IMR-90 (cell line): Measurements from ENCODE around the gene SPC25. TPM values are rescaled to one million over a fixed set of nuclear protein-coding genes. Genes with fewer than 3 reads are reported as not detected.

ENCODE experiments used
- ATAC-seq: fragments of 200-7000 bp; cut with Tn5 transposase; 2 replicates; pipeline ENCODE4 v1.9.1; 2020; ENCODE audit warnings: low read depth, mild to moderate bottlenecking, moderate library complexity
- BruUV-seq: library from RNA; stranded (reverse); fragments of 400-500 nt; replicated peaks from 2 replicates; lab custom pipeline; 2021; lab: Mats Ljungman, UMichigan
- CTCF ChIA-PET: fragments of 300-600 bp; formaldehyde crosslinking; extraction: SDS; loops from one replicate; lab custom pipeline; 2021; ENCODE audit warnings: antibody characterized with exemption; lab: Yijun Ruan, JAX
- POLR2A ChIA-PET: fragments of 300-600 bp; sonication (Branson Sonifier 250); formaldehyde crosslinking; loops from one replicate; lab custom pipeline; 2022; ENCODE audit warnings: antibody characterized with exemption; ENCODE audit not compliant: unreplicated experiment; lab: Charles Lee
- DNase-seq: peaks from one replicate; pipeline ENCODE4 v3.0.0; 2013
- H2AFZ ChIP-seq: replicated peaks from 2 replicates; pipeline ENCODE3; 2013; ENCODE audit warnings: low read length, mild to moderate bottlenecking; ENCODE audit not compliant: poor library complexity
- H2AK5ac ChIP-seq: 2 replicates; pipeline ENCODE4 v1.6.1; 2013; ENCODE audit warnings: low read depth, low read length, inconsistent platforms
- H2AK9ac ChIP-seq: replicated peaks from 2 replicates; pipeline ENCODE3; 2013; ENCODE audit warnings: mild to moderate bottlenecking, low read depth, low read length, moderate library complexity; ENCODE audit not compliant: poor library complexity
- H2BK120ac ChIP-seq: 2 replicates; pipeline ENCODE4 v1.6.1; 2013; ENCODE audit warnings: low read depth, low read length, inconsistent platforms
- H2BK15ac ChIP-seq: 3 replicates; pipeline ENCODE4 v1.6.1; 2013; ENCODE audit warnings: low read depth, low read length, inconsistent platforms
- H2BK20ac ChIP-seq: 2 replicates; pipeline ENCODE4 v1.6.1; 2013; ENCODE audit warnings: low read depth, mild to moderate bottlenecking, inconsistent platforms, low read length, moderate library complexity
- H2BK5ac ChIP-seq: 2 replicates; pipeline ENCODE4 v1.6.1; 2013; ENCODE audit warnings: mild to moderate bottlenecking, low read depth, low read length, inconsistent platforms; ENCODE audit not compliant: poor library complexity, severe bottlenecking
- H3K14ac ChIP-seq: replicated peaks from 2 replicates; pipeline ENCODE4 v1.6.1; 2013; ENCODE audit warnings: low read depth, low read length, inconsistent platforms
- H3K18ac ChIP-seq: 2 replicates; pipeline ENCODE4 v1.6.1; 2013; ENCODE audit warnings: low read depth, low read length, control low read depth
- H3K23ac ChIP-seq: 2 replicates; pipeline ENCODE4 v1.6.1; 2013; ENCODE audit warnings: low read depth, low read length, inconsistent platforms
- H3K27ac ChIP-seq: 2 replicates; pipeline ENCODE4 v1.5.1; 2013; ENCODE audit warnings: mild to moderate bottlenecking, control low read depth, low read length; ENCODE audit not compliant: insufficient read depth
- H3K27me3 ChIP-seq: 2 replicates; pipeline ENCODE4 v1.6.1; 2013; ENCODE audit warnings: low read length; ENCODE audit not compliant: control insufficient read depth, insufficient read depth
- H3K36me3 ChIP-seq: 2 replicates; pipeline ENCODE4 v1.6.1; 2013; ENCODE audit warnings: low read length, mixed read lengths; ENCODE audit not compliant: control insufficient read depth, insufficient read depth
- H3K4ac ChIP-seq: 2 replicates; pipeline ENCODE4 v1.6.1; 2013; ENCODE audit warnings: low read depth, low read length, inconsistent platforms
- H3K4me1 ChIP-seq: 2 replicates; pipeline ENCODE4 v1.6.1; 2013; ENCODE audit warnings: low read length, mixed read lengths; ENCODE audit not compliant: control insufficient read depth, insufficient read depth
- H3K4me2 ChIP-seq: 2 replicates; pipeline ENCODE4 v1.6.1; 2013; ENCODE audit warnings: low read depth, mild to moderate bottlenecking, control low read depth, low read length, moderate library complexity
- H3K4me3 ChIP-seq: 2 replicates; pipeline ENCODE4 v1.5.1; 2013; ENCODE audit warnings: low read depth, mild to moderate bottlenecking, control low read depth, low read length, moderate library complexity; ENCODE audit not compliant: insufficient read depth
- H3K56ac ChIP-seq: 2 replicates; pipeline ENCODE4 v1.6.1; 2013; ENCODE audit warnings: low read length, inconsistent platforms; ENCODE audit not compliant: insufficient read depth; ENCODE audit errors: extremely low read depth
- H3K79me1 ChIP-seq, 2 experiments: 2 replicates each; pipeline ENCODE4 v1.6.1; 2013; ENCODE audit warnings: low read length in 2 of 2, inconsistent platforms in 1 of 2, low read depth in 1 of 2
- H3K9ac ChIP-seq: 2 replicates; pipeline ENCODE4 v1.6.1; 2013; ENCODE audit warnings: low read depth, low read length, control low read depth
- H3K9me1 ChIP-seq: 2 replicates; pipeline ENCODE4 v1.6.1; 2013; ENCODE audit warnings: low read length, inconsistent platforms; ENCODE audit not compliant: insufficient read depth
- H3K9me3 ChIP-seq: 2 replicates; pipeline ENCODE4 v1.6.1; 2013; ENCODE audit warnings: low read length; ENCODE audit not compliant: control insufficient read depth, insufficient read depth
- H4K20me1 ChIP-seq: 2 replicates; pipeline ENCODE4 v1.6.1; 2013; ENCODE audit warnings: low read length, inconsistent platforms; ENCODE audit not compliant: insufficient read depth
- H4K5ac ChIP-seq: 2 replicates; pipeline ENCODE4 v1.6.1; 2013; ENCODE audit warnings: mild to moderate bottlenecking, low read depth, low read length, control low read depth
- H4K8ac ChIP-seq, 2 experiments: 2 replicates each; pipeline ENCODE4 v1.6.1; 2013; ENCODE audit warnings: low read depth in 2 of 2, low read length in 2 of 2, control low read depth in 1 of 2, inconsistent platforms in 1 of 2
- H4K91ac ChIP-seq: 2 replicates; pipeline ENCODE4 v1.6.1; 2013; ENCODE audit warnings: low read depth, low read length, inconsistent platforms; ENCODE audit not compliant: insufficient read depth
- BHLHE40 ChIP-seq: fragments of 150-350 bp; IDR thresholded peaks from 2 replicates; pipeline ENCODE4 v1.6.1; 2016; ENCODE audit warnings: mild to moderate bottlenecking, low read depth, low read length
- CEBPB ChIP-seq: IDR thresholded peaks from 2 replicates; pipeline ENCODE4 v1.6.1; 2012; ENCODE audit warnings: low read depth, low read length, improper control_type of control experiment
- CHD1 ChIP-seq: IDR thresholded peaks from 2 replicates; pipeline ENCODE4 v1.6.1; 2012; ENCODE audit warnings: low read depth, low read length, improper control_type of control experiment
- FOS ChIP-seq: fragments of 150-350 bp; IDR thresholded peaks from 2 replicates; pipeline ENCODE4 v1.6.1; 2016; ENCODE audit warnings: low read depth, low read length
- MAFK ChIP-seq: IDR thresholded peaks from 2 replicates; pipeline ENCODE4 v1.6.1; 2012; ENCODE audit warnings: low read depth, low read length, improper control_type of control experiment
- MAZ ChIP-seq: IDR thresholded peaks from 2 replicates; pipeline ENCODE4 v1.6.1; 2012; ENCODE audit warnings: low read depth, mild to moderate bottlenecking, low read length, improper control_type of control experiment, moderate library complexity, borderline replicate concordance
- MXI1 ChIP-seq: IDR thresholded peaks from 2 replicates; pipeline ENCODE4 v1.6.1; 2012; ENCODE audit warnings: low read depth, mild to moderate bottlenecking, low read length, moderate library complexity, borderline replicate concordance
- NFE2L2 ChIP-seq: fragments of 150-350 bp; IDR thresholded peaks from 2 replicates; pipeline ENCODE4 v1.6.1; 2016; ENCODE audit warnings: low read depth, mild to moderate bottlenecking, low read length
- POLR2A ChIP-seq: IDR thresholded peaks from 2 replicates; pipeline ENCODE4 v1.6.1; 2012; ENCODE audit warnings: mild to moderate bottlenecking, low read depth, low read length
- RAD21 ChIP-seq: IDR thresholded peaks from 2 replicates; pipeline ENCODE4 v1.6.1; 2012; ENCODE audit warnings: low read length, improper control_type of control experiment
- RCOR1 ChIP-seq: IDR thresholded peaks from 2 replicates; pipeline ENCODE4 v1.6.1; 2012; ENCODE audit warnings: mild to moderate bottlenecking, low read length, improper control_type of control experiment; ENCODE audit not compliant: insufficient replicate concordance
- RFX5 ChIP-seq: IDR thresholded peaks from 2 replicates; pipeline ENCODE4 v1.8.0; 2012; ENCODE audit warnings: low read depth, mild to moderate bottlenecking, low read length, moderate library complexity
- SMC3 ChIP-seq: fragments of 150-350 bp; IDR thresholded peaks from 2 replicates; pipeline ENCODE4 v1.6.1; 2016; ENCODE audit warnings: low read depth, mild to moderate bottlenecking, antibody characterized with exemption, low read length, moderate library complexity
- WGBS, 2 experiments: methylation state at CpG; one replicate each; pipeline versions ENCODE4 v1.1.5 to v1.1.7; 2013; ENCODE audit warnings: missing lambda C conversion rate in 2 of 2; ENCODE audit not compliant: insufficient read length in 1 of 2; ENCODE audit errors: extremely low coverage in 2 of 2; 5-methylcytosine and 5-hydroxymethylcytosine counted together
- dilution Hi-C: fragments of 300-500 bp; cut with HindIII; formaldehyde crosslinking; loops from one replicate; pipeline ENCODE4 v1.14.3; 2018; ENCODE audit warnings: low sequenced_read_pairs; ENCODE audit not compliant: unreplicated experiment
- in situ Hi-C: fragments of 300-500 bp; cut with MboI; formaldehyde crosslinking; loops from 3 replicates; pipeline ENCODE4 v1.14.3; 2019; ENCODE audit warnings: low sequenced_read_pairs, inconsistent platforms, mixed read lengths
- intact Hi-C: fragments of 100-400 bp; cut with micrococcal nuclease; formaldehyde crosslinking; loops from 2 replicates; pipeline ENCODE4 v1.10.0; 2022
- polyA plus RNA-seq, 3 experiments: library from polyadenylated mRNA; depleted of rRNA; stranded (reverse); fragments of >200 nt; gene quantifications; 2 replicates each; pipeline ENCODE4 v1.2.3, GENCODE V29; 2012; ENCODE audit warnings: low replicate concordance in 1 of 3
- total RNA-seq: library from RNA; depleted of rRNA; stranded (reverse); fragments of >200 nt; gene quantifications from 2 replicates; pipeline ENCODE4 v1.2.3, GENCODE V29; 2012
- TF ChIP-seq, protein P1 (sequence below): conservative IDR thresholded peaks from 2 replicates; pipeline ENCODE4 v1.5.1; 2012; ENCODE audit warnings: mild to moderate bottlenecking, low read depth, low read length, improper control_type of control experiment
- TF ChIP-seq, protein P2 (sequence below): fragments of 150-350 bp; IDR thresholded peaks from 2 replicates; pipeline ENCODE4 v1.6.1; 2016; ENCODE audit warnings: low read depth, mild to moderate bottlenecking, low read length, moderate library complexity, borderline replicate concordance
- TF ChIP-seq, protein P3 (sequence below): fragments of 150-350 bp; IDR thresholded peaks from 2 replicates; pipeline ENCODE4 v1.6.1; 2017; ENCODE audit warnings: mild to moderate bottlenecking, antibody characterized with exemption, low read length, low read depth

SPC25 gene
- total and polyA plus RNA-seq, 2 of the 4 experiments (the other 2 are of a cell fraction), result 2.0 to 7.1 TPM

DNA sequence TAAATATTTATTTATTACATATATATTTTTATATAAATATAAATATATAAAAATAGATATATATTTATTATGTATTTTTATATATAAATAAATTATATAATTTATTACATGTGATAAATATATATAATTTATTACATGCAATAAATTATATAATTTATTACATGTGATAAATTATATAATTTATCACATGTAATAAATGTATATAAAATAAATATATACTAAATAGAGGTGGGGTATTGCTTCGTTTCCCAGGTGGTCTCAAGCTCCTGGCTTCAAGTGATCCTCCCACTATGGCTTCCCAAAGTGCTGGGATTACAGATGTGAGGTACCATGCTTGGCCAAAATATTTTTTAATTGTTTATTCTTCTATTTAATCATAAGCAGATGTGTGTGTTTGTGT lies 7.2 kb upstream of the SPC25 start:
- no peak overlapping the region for H4K8ac ChIP-seq
- DNase-seq (no peak), ATAC-seq (no peak)
- no TSS peak for BruUV-seq
- H4K20me1 ChIP-seq, result no peaks in the 10 kb centered on the region
- H3K4me2 ChIP-seq, result no peak overlapping the region
- H2BK20ac ChIP-seq, result no peak overlapping the region
- no peak overlapping the region for H2AK9ac ChIP-seq
- H3K36me3 ChIP-seq, result no peaks in the 10 kb centered on the region
- no peaks in the 10 kb centered on the region for H3K79me1 ChIP-seq
- H4K5ac ChIP-seq, result no peak overlapping the region
- H3K27me3 ChIP-seq, result 0 out of 2 replicates have a peak, but pooled peaks cover 1% of the 10 kb centered on the region
- intact Hi-C loops, result no loop called here
- no peak overlapping the region for H3K18ac ChIP-seq
- no peak overlapping the region for H3K4ac ChIP-seq
- H3K27ac ChIP-seq, result no peak overlapping the region
- dilution Hi-C loops, result no loop called here
- H3K14ac ChIP-seq, result no peak overlapping the region
- WGBS, 2 experiments, result no CpG with 5 or more reads among the region's 1 CpG
- H3K4me1 ChIP-seq, result no peaks in the 10 kb centered on the region
- H2BK120ac ChIP-seq, result no peak overlapping the region
- H2BK5ac ChIP-seq, result no peak overlapping the region
- H2AFZ ChIP-seq, result no peak overlapping the region
- no peak overlapping the region for H2BK15ac ChIP-seq
- H3K9me1 ChIP-seq, result no peaks in the 10 kb centered on the region
- no peaks in the 10 kb centered on the region for H3K9me3 ChIP-seq
- no peak overlapping the region for H3K23ac ChIP-seq
- H3K4me3 ChIP-seq, result no peak overlapping the region
- H3K9ac ChIP-seq, result no peak overlapping the region
- H2AK5ac ChIP-seq, result no peak overlapping the region
- POLR2A ChIA-PET, result no interaction called here
- in situ Hi-C loops, result loop anchor here (25.0 kb wide), 1 partner anchor 760 kb away; no protein-coding TSS in a partner anchor
- H4K91ac ChIP-seq, result no peak overlapping the region
- TF ChIP-seq POLR2A (no peak), MAFK (no peak), RCOR1 (no peak), NFE2L2 (no peak), FOS (no peak), CEBPB (no peak), BHLHE40 (no peak), MAZ (no peak), CHD1 (no peak), MXI1 (no peak), SMC3 (no peak), RFX5 (no peak), RAD21 (no peak)
- TF ChIP-seq, protein P1, sequence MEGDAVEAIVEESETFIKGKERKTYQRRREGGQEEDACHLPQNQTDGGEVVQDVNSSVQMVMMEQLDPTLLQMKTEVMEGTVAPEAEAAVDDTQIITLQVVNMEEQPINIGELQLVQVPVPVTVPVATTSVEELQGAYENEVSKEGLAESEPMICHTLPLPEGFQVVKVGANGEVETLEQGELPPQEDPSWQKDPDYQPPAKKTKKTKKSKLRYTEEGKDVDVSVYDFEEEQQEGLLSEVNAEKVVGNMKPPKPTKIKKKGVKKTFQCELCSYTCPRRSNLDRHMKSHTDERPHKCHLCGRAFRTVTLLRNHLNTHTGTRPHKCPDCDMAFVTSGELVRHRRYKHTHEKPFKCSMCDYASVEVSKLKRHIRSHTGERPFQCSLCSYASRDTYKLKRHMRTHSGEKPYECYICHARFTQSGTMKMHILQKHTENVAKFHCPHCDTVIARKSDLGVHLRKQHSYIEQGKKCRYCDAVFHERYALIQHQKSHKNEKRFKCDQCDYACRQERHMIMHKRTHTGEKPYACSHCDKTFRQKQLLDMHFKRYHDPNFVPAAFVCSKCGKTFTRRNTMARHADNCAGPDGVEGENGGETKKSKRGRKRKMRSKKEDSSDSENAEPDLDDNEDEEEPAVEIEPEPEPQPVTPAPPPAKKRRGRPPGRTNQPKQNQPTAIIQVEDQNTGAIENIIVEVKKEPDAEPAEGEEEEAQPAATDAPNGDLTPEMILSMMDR, result no peak
- TF ChIP-seq, protein P2, sequence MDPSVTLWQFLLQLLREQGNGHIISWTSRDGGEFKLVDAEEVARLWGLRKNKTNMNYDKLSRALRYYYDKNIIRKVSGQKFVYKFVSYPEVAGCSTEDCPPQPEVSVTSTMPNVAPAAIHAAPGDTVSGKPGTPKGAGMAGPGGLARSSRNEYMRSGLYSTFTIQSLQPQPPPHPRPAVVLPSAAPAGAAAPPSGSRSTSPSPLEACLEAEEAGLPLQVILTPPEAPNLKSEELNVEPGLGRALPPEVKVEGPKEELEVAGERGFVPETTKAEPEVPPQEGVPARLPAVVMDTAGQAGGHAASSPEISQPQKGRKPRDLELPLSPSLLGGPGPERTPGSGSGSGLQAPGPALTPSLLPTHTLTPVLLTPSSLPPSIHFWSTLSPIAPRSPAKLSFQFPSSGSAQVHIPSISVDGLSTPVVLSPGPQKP, result no peak
- TF ChIP-seq, protein P3, sequence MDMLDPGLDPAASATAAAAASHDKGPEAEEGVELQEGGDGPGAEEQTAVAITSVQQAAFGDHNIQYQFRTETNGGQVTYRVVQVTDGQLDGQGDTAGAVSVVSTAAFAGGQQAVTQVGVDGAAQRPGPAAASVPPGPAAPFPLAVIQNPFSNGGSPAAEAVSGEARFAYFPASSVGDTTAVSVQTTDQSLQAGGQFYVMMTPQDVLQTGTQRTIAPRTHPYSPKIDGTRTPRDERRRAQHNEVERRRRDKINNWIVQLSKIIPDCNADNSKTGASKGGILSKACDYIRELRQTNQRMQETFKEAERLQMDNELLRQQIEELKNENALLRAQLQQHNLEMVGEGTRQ, result no peak
- no peak overlapping the region for H3K56ac ChIP-seq
- CTCF ChIA-PET, result no interaction called here
